Neural cell (in vitro differentiated cells): ENCODE results near the gene NEURL1. TPM values are rescaled to one million over a fixed set of nuclear protein-coding genes. Genes with fewer than 3 reads are reported as not detected.

ENCODE experiments used
- H2AFZ ChIP-seq: fragments of 200-600, 300-800 bp; sonication (generic), shearing (Covaris generic); 2 replicates; pipeline ENCODE4 v1.6.0; 2014; ENCODE audit warnings: low read depth, mild to moderate bottlenecking, antibody characterized with exemption, low read length, moderate library complexity
- H3F3A ChIP-seq: fragments of 200-600 bp; shearing (Covaris generic); 2 replicates; pipeline ENCODE4 v1.6.1; 2016; ENCODE audit warnings: mild to moderate bottlenecking, moderate library complexity, mixed read lengths, antibody characterized with exemption, low read length; ENCODE audit not compliant: insufficient read depth, poor library complexity, severe bottlenecking
- H3K27ac ChIP-seq: fragments of 200-600, 300-800 bp; sonication (generic), shearing (Covaris generic); 2 replicates; pipeline ENCODE4 v1.5.1; 2014; ENCODE audit warnings: mild to moderate bottlenecking, low read length, moderate library complexity
- H3K27me3 ChIP-seq: fragments of 300-800, 200-600 bp; sonication (generic), shearing (Covaris generic); 2 replicates; pipeline ENCODE4 v1.6.0; 2014; ENCODE audit warnings: mild to moderate bottlenecking, low read depth, low read length, moderate library complexity; ENCODE audit not compliant: insufficient read depth
- H3K36me3 ChIP-seq: fragments of 300-800, 200-600 bp; sonication (generic), shearing (Covaris generic); 2 replicates; pipeline ENCODE4 v1.5.1; 2014; ENCODE audit warnings: mild to moderate bottlenecking, antibody characterized with exemption, low read length, moderate library complexity; ENCODE audit not compliant: insufficient read depth
- H3K4me2 ChIP-seq: fragments of 300-800, 200-600 bp; sonication (generic), shearing (Covaris generic); 2 replicates; pipeline ENCODE4 v1.6.0; 2014; ENCODE audit warnings: mild to moderate bottlenecking, low read length
- H3K4me3 ChIP-seq: fragments of 300-800, 200-600 bp; sonication (generic), shearing (Covaris generic); 2 replicates; pipeline ENCODE4 v1.5.1; 2014; ENCODE audit warnings: mild to moderate bottlenecking, low read length, moderate library complexity
- H3K79me2 ChIP-seq: fragments of 200-600 bp; shearing (Covaris generic); replicated peaks from 2 replicates; pipeline ENCODE4 v1.6.0; 2014; ENCODE audit warnings: mild to moderate bottlenecking, low read length, moderate library complexity; ENCODE audit not compliant: insufficient read depth
- H3K9ac ChIP-seq: fragments of 300-800, 200-600 bp; sonication (generic), shearing (Covaris generic); 2 replicates; pipeline ENCODE4 v1.6.1; 2016; ENCODE audit warnings: mild to moderate bottlenecking, low read length, mixed read lengths
- H3K9me2 ChIP-seq: fragments of 200-600 bp; shearing (Covaris generic); 2 replicates; pipeline ENCODE4 v1.6.1; 2016; ENCODE audit warnings: mild to moderate bottlenecking, low read length, mixed read lengths; ENCODE audit not compliant: insufficient read depth
- H3K9me3 ChIP-seq: fragments of 200-600, 300-800 bp; sonication (generic), shearing (Covaris generic); 2 replicates; pipeline ENCODE4 v1.6.1; 2016; ENCODE audit warnings: mild to moderate bottlenecking, mixed run types, low read length, moderate library complexity, mixed read lengths
- H4K20me1 ChIP-seq: fragments of 200-600 bp; shearing (Covaris generic); 2 replicates; pipeline ENCODE4 v1.6.1; 2016; ENCODE audit warnings: mild to moderate bottlenecking, mixed run types; ENCODE audit not compliant: insufficient read depth
- EP300 ChIP-seq: fragments of 450-650 bp; conservative IDR thresholded peaks from 2 replicates; pipeline ENCODE4 v1.6.1; 2014; ENCODE audit warnings: antibody characterized with exemption, mild to moderate bottlenecking, moderate library complexity; ENCODE audit not compliant: poor library complexity, severe bottlenecking
- EZH2 ChIP-seq: fragments of 200-600, 300-800 bp; shearing (Covaris generic), sonication (generic); IDR thresholded peaks from 2 replicates; pipeline ENCODE4 v1.6.1; 2014; ENCODE audit warnings: antibody characterized with exemption, low read length, borderline replicate concordance, mild to moderate bottlenecking; ENCODE audit not compliant: insufficient read depth, poor library complexity, severe bottlenecking
- MXI1 ChIP-seq: fragments of 450-650 bp; conservative IDR thresholded peaks from 2 replicates; pipeline ENCODE4 v1.6.1; 2014; ENCODE audit warnings: antibody characterized with exemption, mild to moderate bottlenecking; ENCODE audit not compliant: poor library complexity, severe bottlenecking
- POLR2AphosphoS5 ChIP-seq: IDR thresholded peaks from 2 replicates; pipeline ENCODE4 v1.6.1; 2012
- RAD21 ChIP-seq: fragments of 450-650 bp; conservative IDR thresholded peaks from 2 replicates; pipeline ENCODE4 v1.6.1; 2014; ENCODE audit warnings: antibody characterized with exemption, mild to moderate bottlenecking, moderate library complexity
- SMC3 ChIP-seq: fragments of 450-650 bp; conservative IDR thresholded peaks from 2 replicates; pipeline ENCODE4 v1.6.1; 2014; ENCODE audit warnings: antibody characterized with exemption, mild to moderate bottlenecking, moderate library complexity; ENCODE audit not compliant: poor library complexity
- TAF1 ChIP-seq: IDR thresholded peaks from 2 replicates; pipeline ENCODE4 v1.6.1; 2012; ENCODE audit warnings: low read depth
- polyA plus RNA-seq: library from polyadenylated mRNA; depleted of rRNA; stranded (reverse); fragments of >200 nt; gene quantifications from 2 replicates; pipeline ENCODE4 v1.2.3, GENCODE V29; 2014
- TF ChIP-seq, protein P1 (sequence below): IDR thresholded peaks from 2 replicates; pipeline ENCODE4 v1.6.1; 2012; ENCODE audit warnings: borderline replicate concordance
- TF ChIP-seq, protein P2 (sequence below): fragments of 450-650 bp; IDR thresholded peaks from 2 replicates; pipeline ENCODE4 v1.5.1; 2014; ENCODE audit warnings: antibody characterized with exemption, mild to moderate bottlenecking, moderate library complexity; ENCODE audit not compliant: poor library complexity, severe bottlenecking

NEURL1 gene
- polyA plus RNA-seq, 1 donor from 2014 or later = 12.3 TPM

DNA sequence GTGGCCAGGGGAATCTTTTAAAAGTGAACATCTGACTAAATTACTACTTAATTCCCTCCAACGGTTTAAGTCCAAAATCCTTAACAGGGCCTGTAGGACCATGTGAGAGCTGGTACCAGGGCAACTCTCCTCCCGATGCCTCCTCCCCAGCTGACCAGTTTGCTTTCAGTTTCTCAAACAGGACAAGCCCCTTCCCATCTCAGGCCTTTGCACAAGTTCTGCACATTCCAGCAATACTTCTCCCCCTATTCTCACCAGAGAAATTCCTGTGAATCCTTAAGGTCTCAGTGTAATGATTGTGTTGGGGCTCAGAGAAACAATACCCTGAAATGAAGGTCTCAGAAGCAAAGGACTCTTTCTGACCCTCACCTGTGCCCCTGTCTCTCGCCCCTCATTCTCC, 26.8 kb upstream of the NEURL1 start:
- Histone ChIP-seq H3K27me3 (no peaks in the 10 kb centered on the region), H3K27ac (no peak overlapping the region), H4K20me1 (no peaks in the 10 kb centered on the region), H3K36me3 (no peaks in the 10 kb centered on the region), H3F3A (no peaks in the 10 kb centered on the region), H2AFZ (no peak overlapping the region), H3K9me2 (no peaks in the 10 kb centered on the region), H3K9me3 (no peaks in the 10 kb centered on the region), H3K79me2 (no peaks in the 10 kb centered on the region), H3K4me2 (no peak overlapping the region), H3K4me3 (no peak overlapping the region), H3K9ac (no peak overlapping the region)
- TF ChIP-seq, protein P1, sequence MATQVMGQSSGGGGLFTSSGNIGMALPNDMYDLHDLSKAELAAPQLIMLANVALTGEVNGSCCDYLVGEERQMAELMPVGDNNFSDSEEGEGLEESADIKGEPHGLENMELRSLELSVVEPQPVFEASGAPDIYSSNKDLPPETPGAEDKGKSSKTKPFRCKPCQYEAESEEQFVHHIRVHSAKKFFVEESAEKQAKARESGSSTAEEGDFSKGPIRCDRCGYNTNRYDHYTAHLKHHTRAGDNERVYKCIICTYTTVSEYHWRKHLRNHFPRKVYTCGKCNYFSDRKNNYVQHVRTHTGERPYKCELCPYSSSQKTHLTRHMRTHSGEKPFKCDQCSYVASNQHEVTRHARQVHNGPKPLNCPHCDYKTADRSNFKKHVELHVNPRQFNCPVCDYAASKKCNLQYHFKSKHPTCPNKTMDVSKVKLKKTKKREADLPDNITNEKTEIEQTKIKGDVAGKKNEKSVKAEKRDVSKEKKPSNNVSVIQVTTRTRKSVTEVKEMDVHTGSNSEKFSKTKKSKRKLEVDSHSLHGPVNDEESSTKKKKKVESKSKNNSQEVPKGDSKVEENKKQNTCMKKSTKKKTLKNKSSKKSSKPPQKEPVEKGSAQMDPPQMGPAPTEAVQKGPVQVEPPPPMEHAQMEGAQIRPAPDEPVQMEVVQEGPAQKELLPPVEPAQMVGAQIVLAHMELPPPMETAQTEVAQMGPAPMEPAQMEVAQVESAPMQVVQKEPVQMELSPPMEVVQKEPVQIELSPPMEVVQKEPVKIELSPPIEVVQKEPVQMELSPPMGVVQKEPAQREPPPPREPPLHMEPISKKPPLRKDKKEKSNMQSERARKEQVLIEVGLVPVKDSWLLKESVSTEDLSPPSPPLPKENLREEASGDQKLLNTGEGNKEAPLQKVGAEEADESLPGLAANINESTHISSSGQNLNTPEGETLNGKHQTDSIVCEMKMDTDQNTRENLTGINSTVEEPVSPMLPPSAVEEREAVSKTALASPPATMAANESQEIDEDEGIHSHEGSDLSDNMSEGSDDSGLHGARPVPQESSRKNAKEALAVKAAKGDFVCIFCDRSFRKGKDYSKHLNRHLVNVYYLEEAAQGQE = no peak
- TF ChIP-seq POLR2AphosphoS5 (no peak), TAF1 (no peak), EP300 (no peak), RAD21 (no peak), MXI1 (no peak), EZH2 (no peak), SMC3 (no peak)
- TF ChIP-seq, protein P2, sequence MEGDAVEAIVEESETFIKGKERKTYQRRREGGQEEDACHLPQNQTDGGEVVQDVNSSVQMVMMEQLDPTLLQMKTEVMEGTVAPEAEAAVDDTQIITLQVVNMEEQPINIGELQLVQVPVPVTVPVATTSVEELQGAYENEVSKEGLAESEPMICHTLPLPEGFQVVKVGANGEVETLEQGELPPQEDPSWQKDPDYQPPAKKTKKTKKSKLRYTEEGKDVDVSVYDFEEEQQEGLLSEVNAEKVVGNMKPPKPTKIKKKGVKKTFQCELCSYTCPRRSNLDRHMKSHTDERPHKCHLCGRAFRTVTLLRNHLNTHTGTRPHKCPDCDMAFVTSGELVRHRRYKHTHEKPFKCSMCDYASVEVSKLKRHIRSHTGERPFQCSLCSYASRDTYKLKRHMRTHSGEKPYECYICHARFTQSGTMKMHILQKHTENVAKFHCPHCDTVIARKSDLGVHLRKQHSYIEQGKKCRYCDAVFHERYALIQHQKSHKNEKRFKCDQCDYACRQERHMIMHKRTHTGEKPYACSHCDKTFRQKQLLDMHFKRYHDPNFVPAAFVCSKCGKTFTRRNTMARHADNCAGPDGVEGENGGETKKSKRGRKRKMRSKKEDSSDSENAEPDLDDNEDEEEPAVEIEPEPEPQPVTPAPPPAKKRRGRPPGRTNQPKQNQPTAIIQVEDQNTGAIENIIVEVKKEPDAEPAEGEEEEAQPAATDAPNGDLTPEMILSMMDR = no peak

DNA sequence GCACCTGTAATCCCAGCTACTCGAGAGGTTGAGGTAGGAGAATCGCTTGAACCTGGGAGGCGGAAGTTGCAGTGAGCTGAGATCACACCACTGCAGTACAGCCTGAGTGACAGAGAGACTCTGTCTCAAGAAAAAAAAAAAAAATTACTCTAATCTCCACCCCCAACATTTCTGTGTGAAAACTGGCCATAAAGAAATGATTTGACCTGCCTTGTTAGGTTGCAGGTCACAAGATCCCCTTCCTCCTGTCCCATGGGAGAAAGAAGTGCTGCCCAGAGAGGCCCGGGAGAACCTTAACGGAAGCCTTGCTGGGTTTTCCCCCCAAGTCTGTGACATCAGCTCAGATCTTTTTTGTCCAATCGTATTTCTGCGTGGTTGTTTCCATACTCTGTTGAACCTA, 26.1 kb upstream of the NEURL1 start:
- H3K9me2 ChIP-seq = no peaks in the 10 kb centered on the region

More for the DNA sequence above, 26.1 kb upstream of the NEURL1 start:
- Histone ChIP-seq H3K79me2 (no peaks in the 10 kb centered on the region), H3K9me3 (no peaks in the 10 kb centered on the region), H4K20me1 (no peaks in the 10 kb centered on the region), H3K27ac (no peak overlapping the region), H3K4me3 (no peak overlapping the region), H3K4me2 (no peak overlapping the region), H3F3A (no peaks in the 10 kb centered on the region), H3K36me3 (no peaks in the 10 kb centered on the region), H3K9ac (no peak overlapping the region), H3K27me3 (no peaks in the 10 kb centered on the region), H2AFZ (no peak overlapping the region)
- no peak for TF ChIP-seq MXI1
- TF ChIP-seq, protein P2 = no peak
- TF ChIP-seq RAD21 = no peak
- TF ChIP-seq, protein P1 = no peak
